HG03378 (cell line): ENCODE data around the gene SELPLG.
A peak's percentile ranks its signal among the peaks of the same experiment; 100 is the strongest.
"Not testable (repeated sequence)": the region's sequence is repeated elsewhere in the genome, so short reads cannot be mapped to it uniquely, and the experiment has no call there.

Experiments used
- ATAC-seq: cut with Tn5 transposase; IDR thresholded peaks from one replicate; pipeline ENCODE4 v1.9.1; 2021; ENCODE audit warnings: mild to moderate bottlenecking, moderate library complexity; ENCODE audit not compliant: unreplicated experiment

SELPLG gene

DNA sequence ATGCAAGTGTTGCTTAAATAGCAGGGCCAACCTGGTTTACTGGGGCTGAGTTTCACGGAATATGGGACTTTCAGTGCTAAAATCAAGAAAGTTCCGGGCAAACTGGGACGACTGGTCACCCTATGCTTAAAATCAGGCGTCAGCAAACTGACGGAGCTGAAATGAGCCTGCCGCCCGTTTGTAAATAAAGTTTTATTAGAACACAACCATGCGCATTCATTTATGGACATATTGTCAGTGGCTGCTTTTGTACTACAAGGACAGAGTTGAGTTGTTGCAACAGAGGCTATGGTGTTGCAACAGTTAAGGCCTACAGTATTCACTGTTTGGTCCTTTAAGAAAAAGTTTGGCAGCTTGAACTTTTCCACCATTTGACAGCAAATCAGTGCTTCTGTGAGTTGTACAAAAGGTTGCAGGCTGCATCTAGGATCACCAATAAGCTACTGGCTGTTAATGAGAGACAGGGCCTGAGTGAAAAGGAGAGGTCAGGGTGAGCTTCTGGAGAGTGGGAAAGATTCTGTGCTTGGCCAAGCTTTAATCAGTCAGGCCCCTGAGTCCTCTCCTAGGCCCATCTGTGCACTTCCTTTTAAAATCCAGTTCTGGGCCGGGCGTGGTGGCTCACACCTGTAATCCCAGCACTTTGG is 13.3 kb downstream of the SELPLG start:
- no peak for ATAC-seq

DNA sequence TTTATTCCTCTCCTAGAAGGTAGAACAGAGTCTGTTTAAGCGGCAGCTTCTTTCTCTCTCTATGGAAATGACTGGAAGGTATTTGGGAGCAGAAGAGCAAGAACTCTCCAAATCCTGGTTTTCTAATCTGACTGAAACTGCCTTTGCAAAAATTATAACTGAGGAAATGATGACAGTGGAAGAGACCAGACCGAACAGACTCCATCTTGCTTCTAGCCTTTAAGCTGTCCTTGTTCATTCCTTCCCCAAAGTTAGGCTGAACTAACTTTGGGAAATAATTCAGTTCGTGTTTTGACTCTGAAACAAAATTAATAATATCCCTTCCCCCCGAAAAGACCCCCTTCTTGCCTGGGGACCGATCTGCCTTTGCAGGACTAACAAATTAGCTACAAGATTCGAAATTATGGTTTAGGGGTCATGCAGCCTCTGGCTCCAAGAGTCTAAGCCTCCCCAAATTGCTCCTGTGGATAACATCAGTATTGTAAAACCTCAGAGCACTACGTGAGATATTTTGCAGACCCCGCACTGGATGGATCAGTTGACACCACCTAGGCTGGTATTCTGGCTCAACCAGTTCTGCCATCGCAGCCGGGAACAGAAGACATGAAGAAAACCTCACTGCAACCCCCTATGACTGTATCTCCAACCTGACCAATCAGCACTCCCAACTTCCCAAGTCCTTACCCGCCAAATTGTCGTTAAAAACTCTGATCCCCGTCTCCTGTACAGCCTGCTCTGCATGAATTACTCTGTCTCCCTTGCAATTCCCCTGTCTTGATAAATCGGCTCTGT is 14.1 kb downstream of the SELPLG start:
- no peak for ATAC-seq

DNA sequence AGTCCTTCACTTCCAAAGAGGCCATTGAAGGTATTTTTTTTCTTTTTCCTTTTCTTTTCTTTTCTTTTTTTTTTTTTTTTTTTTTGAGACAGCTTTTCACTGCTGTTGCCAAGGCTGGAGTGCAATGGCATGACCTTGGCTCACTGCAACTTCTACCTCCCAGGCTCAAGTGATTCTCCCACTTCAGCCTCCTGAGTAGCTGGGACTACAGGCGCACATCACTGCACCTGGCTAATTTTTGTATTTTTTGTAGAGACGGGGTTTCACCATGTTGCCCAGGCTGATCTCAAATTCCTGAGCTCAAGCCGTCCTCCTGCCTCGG is 14.8 kb downstream of the SELPLG start:
- not testable (repeated sequence) for ATAC-seq

DNA sequence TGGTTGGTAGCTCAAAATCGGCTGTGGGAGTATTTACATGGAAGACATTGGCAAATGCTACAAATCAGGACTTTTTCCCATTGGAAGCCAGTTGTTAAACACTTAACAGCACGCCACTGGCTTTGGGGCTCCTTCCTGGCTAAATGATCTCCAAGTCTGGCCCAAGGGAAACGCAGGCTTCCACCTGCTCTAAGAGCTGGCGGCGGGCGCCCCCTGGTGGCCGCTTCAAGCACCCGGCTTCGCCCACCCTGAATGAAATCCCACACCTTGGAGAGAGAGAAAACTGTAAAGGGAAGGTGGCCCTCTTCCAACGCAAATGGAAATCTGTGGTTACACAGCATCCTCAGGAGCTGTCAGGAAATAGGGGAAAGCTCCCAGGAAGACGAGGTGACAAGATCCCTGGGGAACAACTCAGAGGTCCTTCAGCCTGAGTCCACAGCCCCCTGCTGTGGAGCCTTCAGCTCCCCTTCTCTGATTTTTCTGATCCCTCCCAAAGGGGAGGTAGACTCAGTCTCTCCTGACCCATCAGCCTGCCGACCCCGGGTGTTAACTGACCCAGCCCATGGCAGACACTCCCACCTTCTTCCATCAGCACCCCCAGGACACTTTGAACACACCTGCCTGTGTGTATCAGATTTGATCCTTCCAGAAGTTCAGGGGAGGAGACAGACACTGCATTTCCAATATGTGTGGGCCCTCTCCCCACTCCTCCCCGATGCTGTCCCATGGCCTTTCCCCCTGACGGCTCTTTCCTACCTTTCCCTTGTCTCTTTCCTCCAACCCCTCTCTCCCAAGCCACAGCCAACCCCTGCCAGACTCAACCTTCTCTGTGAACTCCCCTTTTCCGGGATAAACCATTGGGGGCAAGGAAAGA is 15.4 kb downstream of the SELPLG start:
- ATAC-seq = peak; percentile 37

DNA sequence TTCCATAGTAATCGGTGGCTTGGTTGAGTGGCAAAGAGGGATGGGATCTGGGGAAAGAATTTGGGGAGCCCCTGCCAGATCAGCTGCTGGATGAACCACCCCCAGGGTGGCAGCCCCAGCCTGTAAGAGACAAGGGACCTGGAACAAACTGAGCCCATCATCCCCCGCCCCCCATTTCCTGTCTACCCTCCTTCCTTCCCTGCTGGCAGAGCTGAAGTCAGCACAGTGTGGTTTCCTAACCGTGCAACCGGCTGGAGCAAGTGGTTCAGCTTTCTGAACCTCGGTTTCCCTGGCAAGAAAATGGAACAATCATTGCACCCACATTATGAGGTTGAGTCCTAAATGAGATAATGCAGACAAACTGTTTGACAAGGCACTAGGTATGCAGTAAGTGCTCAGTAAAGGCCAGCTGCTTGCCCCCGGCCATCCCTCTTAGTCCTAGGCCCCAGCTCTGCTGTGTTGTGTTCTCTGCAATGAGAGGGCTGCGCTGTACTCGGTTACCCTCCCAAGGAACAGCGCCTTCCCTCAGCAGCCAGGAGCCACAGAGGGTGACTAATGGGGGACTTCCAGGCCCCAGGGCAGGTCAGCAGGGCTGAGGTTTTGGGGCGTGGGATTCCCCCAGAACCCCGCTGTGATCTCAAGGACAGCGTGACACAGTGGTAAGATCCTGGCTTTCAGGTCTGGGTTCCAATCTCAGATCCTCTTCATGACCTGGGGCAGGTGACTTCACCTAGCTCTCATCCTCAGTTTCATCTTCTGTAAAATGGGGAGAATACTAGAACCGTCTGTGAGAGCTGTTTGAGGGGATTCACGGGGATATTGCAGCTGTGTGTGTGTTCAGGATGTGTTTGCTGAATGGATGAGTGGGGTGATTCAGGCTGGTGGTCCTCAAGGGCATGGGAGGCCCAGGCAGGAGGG is 16.5 kb downstream of the SELPLG start:
- ATAC-seq = peak; percentile 80

DNA sequence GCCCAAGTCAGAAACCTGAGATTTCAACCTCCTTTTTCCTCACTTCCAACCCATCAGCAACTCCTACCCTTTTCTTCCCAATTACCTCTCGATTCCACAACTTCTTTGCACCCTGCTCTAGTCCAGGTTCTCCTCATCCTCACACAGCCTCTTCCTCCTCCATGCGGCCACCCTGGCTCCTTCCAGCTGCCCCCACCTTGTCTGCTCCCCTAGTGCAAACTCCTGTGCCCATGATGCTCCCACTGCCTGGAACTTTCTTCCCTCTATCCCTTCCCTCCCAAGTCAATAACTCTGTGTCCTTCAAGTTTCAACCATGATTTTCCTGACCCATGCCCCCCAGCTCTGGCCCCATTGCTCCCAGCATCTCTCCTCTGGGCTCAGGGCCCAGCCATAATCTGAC is 17.3 kb downstream of the SELPLG start:
- ATAC-seq = no peak

DNA sequence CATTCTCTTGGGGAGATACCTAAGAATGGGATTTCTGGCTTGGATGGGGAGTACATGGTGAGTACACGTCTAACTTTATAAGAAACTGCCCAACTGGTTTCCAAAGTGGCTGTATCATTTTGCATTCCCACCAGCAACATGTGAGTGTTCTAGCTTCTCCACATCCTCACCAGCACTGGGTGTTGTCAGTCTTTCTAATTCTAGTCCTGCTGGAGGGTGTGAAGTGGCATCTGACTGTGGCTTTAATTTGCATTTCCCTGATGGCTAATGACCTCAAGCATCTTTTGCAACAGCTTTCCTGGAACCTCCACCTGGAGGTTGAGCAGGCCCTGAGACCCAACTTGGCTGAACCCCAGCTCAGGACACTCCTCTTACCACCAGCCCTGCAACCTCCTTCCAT is 17.8 kb downstream of the SELPLG start:
- ATAC-seq = no peak

DNA sequence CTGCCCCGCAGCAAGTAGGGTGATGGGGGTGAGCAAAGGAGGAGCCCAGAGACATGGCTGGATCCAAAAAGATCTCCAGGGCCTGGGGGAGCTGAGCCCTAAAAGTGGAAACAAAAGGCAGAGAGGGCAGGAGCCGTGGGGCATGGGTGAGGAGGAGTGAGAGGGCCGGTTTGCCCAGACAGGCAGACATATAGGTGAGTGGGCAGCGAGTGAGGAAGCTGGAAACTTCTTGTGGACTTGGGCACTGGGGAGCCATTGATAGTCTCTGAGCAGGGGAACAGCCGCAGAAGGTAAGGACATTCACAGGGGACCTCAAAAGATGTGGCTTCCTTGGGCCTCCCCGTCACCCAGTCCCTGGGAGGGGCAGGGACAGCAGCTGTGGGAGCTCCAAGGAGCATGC is 19.1 kb downstream of the SELPLG start:
- no peak for ATAC-seq

DNA sequence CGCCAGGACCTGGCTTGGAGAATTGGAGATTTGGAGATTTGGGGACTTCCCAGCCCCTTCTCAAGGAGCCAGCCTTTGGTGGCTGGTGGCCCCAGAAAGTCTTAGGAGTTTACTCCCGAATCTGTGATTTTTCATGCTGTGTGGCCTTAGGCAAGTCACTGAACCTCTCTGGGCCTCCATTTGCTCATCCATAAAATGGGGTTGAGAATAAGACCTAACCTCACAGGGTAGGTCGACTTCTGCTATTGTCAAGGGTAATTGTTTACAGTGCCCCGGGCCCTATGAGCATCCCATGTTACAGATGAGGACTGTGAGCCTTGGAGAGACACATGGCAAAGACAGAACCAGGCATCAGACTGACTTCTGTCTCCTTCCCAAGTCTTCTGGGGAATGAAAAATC is 19.7 kb downstream of the SELPLG start:
- ATAC-seq = no peak

DNA sequence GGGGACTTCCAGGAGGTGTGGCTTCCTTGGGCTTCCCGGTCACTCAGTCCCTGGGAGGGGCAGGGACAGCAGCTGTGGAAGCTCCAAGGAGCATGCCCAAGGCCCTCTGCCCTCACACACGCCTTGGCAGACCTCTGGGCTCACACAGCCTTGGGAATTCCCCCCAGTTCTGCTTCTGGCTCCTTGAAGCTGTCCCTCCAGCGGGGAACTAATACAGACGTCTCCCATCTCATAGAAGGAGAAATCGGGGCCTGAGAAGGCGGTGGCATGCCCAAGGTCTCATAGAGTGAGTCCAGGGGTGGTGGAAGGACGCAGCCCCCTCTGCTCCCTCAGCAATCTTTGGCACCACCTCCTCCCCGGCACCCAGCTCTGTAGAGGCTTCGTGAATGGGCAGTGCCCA is 20.1 kb downstream of the SELPLG start:
- no peak for ATAC-seq

DNA sequence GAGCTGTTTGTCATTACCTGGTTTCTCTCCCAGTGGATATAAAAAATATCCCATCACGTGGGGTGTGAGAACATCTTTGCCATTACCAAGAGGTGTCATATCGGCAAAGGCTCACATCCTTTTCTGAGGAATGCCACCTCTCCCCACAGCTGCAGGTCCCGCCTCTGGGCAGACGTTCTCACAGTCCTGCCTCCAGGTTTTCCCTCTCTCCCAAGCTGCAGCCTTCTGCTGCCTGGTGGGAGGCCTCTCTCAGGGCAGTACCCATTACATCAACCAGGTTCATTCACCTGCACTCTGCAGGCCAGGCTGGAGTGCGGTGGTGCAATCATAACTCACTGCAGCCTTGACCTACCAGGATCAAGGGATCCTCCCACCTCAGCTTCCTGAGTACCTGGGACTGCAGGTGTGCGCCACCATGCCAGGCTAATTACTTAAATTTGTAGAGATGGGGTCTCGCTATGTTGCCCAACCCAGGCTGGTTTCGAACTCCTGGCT is 20.9 kb downstream of the SELPLG start:
- no peak for ATAC-seq

DNA sequence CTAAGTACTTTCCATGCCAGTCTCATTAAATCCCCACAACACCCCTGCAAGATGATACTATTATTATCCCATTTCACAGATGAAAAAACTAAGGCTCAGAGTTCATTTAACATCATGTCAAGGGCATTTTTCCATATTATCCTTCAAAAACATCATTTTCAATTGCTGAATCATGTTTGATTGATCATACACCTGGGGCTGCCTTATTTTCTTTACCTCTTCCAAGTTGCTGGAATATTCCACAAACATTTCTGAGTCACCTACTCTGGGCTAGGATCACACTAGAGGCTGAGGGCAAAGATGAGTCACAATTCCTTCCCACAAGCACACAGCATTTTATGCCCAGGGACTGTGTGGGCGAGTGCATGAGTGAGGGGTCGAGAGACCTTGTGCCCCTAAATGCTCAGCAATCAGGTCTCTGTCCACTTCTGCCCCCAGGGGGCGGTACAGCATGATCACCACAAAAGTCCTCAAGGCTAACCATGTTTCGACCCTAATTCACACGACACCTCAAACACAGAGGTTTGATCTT is 21.7 kb downstream of the SELPLG start:
- ATAC-seq = no peak

DNA sequence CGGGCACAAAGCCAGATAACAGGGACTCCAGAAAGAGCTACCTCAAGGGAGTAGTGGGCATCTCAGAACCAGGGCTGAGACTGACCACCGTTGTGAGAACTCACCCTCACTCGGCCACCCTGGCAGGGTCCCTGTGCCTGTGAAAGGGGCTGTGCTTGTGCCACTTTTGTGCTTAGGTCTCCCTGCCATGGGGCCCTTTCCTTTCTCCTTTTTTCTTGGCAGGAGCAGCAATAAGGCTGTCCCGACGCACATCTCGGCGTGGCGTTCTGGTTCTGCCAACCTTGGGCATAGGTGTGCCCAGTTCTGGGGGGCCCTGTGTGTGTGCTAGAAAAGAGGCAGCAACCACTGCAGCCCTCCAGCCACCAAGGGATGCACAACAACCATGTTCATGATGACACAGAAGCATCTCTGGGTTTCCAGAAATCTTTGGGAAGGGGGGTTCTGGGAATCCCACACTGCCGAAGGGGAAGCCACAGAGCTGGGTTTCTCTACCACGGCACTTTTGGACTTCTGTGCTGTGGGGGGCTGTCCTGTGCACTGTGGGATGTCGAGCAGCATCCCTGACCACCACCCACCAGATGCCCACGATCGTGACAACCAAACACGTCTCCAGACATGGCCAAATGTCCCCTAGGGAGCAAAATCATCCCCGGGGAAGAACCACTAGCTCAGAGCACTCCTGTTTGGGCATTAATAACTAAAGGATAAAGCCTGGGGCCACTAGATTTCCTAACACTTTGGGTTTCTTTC is 22.7 kb downstream of the SELPLG start:
- ATAC-seq = no peak

DNA sequence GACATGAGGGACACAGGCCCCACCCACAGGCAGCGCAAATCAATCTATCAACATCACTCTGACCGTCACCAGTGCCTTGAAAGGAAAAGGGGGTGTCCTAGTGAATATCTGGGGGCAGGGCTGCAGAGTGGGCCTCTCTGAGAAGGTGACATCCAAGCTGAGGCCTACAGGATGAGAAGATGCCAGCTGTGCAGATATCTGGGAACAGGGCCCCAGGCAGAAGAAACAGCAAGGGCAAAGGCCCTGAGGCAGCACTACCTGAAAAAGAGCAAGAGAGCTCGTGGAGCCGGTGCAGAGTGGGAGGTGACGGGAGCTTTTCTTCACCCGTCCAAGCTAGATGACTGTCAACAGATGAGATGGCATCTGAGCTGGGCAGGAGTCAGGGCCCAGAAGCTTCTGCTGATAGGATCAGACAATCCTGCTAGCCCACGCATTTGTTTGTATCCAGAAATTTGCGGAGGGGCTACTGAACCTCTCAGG is 23.3 kb downstream of the SELPLG start:
- no peak for ATAC-seq

DNA sequence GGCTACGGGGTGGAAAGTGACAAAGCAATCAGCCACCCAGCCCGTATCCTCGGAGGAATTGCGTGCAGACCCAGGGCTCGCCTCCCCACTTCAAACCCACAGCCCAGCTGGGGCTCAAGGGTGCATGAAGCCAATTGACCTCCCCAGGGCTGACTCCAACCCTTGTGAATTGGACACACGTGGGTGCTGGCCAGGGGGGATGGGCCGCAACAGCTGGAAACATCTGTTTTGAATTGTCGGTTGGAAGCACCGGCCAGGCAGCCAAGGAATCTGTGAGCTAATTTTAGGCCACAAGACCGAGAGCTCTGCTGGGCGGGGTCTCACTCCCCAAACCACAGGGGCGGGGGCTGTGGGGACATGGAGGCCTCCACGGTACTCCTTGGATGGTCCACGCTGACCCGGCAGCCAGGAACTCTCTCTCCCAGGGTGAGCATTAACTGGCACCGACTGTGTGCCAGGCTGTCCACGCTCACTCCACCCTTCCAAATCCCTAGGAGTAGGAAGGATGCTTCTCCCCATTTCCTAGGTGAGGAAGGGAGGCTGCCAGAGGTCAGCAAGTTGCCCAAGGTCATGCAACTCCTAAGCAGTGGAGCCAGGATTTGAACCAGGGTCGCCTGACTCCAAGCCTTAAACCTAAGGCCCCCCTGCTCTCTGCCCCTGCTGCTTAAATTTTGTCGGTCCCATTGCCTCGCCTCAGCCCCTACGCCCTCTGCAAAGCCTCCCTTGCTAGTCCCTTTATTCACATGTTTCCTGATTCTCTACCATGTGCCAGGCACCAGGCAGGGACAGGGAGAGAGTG is 24.0 kb downstream of the SELPLG start:
- no peak for ATAC-seq

DNA sequence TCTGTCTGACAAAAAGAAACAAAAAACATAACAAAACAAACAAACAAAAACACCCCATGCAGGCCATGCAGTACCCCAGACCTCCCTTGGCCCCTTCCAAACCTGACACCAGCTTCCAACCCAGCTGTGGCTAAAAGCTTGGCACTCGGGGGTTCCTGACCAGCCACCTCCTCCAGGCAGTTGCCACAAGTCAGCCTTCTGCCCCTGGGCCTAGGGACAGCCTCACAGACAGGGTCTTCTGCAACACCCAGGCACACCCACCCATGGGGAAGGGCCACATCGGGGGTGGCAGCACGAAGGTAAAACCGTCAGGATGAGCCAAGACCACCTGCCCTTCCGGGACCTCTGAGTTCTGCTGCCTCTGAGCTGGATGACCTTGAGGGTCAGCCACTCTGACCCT is 25.1 kb downstream of the SELPLG start:
- no peak for ATAC-seq

DNA sequence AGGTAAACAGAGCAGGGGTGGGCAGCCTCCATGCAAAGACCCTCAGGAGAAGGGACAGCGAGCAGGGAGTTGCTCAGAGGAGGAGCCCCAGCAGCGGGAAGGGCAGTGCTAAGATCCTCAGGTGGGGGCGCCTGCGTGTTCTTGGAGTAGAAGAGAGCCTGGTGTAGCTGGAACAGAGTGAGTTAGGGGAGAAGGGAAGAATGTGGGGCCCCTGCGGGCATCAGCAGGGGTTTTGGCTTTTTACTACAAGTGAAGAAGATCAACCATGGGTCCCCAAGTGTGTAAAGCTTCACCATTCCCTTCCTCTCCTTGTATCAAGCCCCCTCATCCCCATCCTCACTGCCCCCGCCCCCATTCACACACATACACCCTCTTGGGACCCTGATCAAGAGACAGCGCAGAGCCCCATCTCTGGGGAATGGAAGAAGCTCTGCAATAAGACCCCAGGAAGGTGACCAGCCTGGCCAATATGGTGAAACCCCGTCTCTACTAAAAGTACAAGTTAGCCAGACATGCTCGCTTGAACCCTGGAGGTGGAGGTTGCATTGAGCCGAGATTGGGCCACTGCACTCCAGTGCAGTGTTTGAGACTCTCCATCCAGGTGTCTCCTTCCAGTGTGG is 25.6 kb downstream of the SELPLG start:
- no peak for ATAC-seq

DNA sequence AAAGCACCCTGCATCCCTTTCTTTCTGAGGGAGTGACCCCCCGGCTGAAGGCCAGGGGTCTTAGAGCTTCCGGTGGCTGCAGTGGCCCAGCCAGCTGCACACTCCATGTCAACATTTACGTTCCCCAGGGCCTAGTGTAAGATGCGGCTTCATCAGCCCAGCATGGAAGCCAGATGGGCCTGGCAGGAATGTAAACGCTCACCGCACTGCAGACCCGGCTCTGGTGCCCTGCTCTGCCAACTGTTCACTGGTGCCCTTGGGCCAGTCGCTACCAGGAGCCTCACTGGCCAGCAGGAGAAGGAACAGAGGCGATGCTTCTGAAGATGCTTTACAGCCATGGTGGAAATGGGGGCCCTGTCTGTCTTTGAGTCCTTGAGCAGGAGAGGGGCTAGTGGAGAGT is 27.2 kb downstream of the SELPLG start:
- ATAC-seq = no peak
